HepG2 (cell line): ENCODE results near the gene PIP5K1C. TPM values are rescaled to one million over a fixed set of nuclear protein-coding genes. Genes with fewer than 3 reads are reported as not detected.

Source experiments
- CBX2 ChIP-seq, 2 experiments: fragments of 200-600 bp in 1 of 2; sonication (generic); formaldehyde crosslinking in 1 of 2; IDR thresholded peaks; 2 replicates each; pipeline versions ENCODE4 v1.7.0 to v1.8.1; 2018 to 2022; ENCODE audit warnings: low read depth in 2 of 2, low read length in 1 of 2, mild to moderate bottlenecking in 1 of 2, missing genetic modification reagents in 1 of 2
- HCFC1 ChIP-seq: fragments of 150-350 bp; IDR thresholded peaks from 2 replicates; pipeline ENCODE4 v1.6.1; 2014; ENCODE audit warnings: low read depth, low read length
- MYC ChIP-seq: sonication (generic); formaldehyde crosslinking; IDR thresholded peaks from 2 replicates; pipeline ENCODE4 v1.9.0; 2021; ENCODE audit warnings: missing genetic modification reagents, borderline replicate concordance
- RAD21 ChIP-seq: fragments of 450-650 bp; formaldehyde crosslinking; IDR thresholded peaks from 2 replicates; pipeline ENCODE4 v1.5.0; 2020; ENCODE audit warnings: mild to moderate bottlenecking
- SRY ChIP-seq: sonication (generic); formaldehyde crosslinking; IDR thresholded peaks from 2 replicates; pipeline ENCODE4 v1.8.0; 2022; ENCODE audit warnings: mild to moderate bottlenecking, missing genetic modification reagents
- ZNF30 ChIP-seq: sonication (generic); formaldehyde crosslinking; IDR thresholded peaks from 2 replicates; pipeline ENCODE4 v1.5.0; 2020; ENCODE audit warnings: mild to moderate bottlenecking, missing genetic modification reagents
- ZNF841 ChIP-seq: sonication (generic); formaldehyde crosslinking; IDR thresholded peaks from 2 replicates; pipeline ENCODE4 v1.8.1; 2023; ENCODE audit warnings: missing genetic modification reagents, borderline replicate concordance
- polyA plus RNA-seq, 8 experiments: library from polyadenylated mRNA; depleted of rRNA in 3 of 8; stranded (reverse) in 7 of 8; unstranded in 1 of 8; fragments of >200 nt; fragmentation: Illumina TruSeq in 4 of 8; extraction: Trizol in 4 of 8; gene quantifications; 2 replicates each; pipeline versions ENCODE4 v1.2.1 to v1.2.3, GENCODE V29; 2011 to 2016; ENCODE audit warnings: low read depth in 4 of 8, missing spikeins in 1 of 8, mixed read lengths in 1 of 8; ENCODE audit not compliant: insufficient read depth in 1 of 8
- total RNA-seq, 5 experiments: library from RNA; depleted of rRNA; stranded (reverse); fragments of >200 nt; fragmentation: Illumina TruSeq; extraction: Trizol; gene quantifications; 2 replicates each; pipeline ENCODE4 v1.2.3, GENCODE V29; 2016; ENCODE audit warnings: low read depth in 1 of 5
- TF ChIP-seq, protein P1 (sequence below): sonication (generic); formaldehyde crosslinking; conservative IDR thresholded peaks from 2 replicates; pipeline ENCODE4 v1.4.0; 2020; ENCODE audit warnings: mild to moderate bottlenecking, missing genetic modification reagents, moderate library complexity
- TF ChIP-seq, protein P2 (sequence below): sonication (generic); formaldehyde crosslinking; IDR thresholded peaks from 2 replicates; pipeline ENCODE4 v1.5.0; 2020; ENCODE audit warnings: missing genetic modification reagents, mild to moderate bottlenecking, borderline replicate concordance
- TF ChIP-seq, protein P3 (sequence below): sonication (generic); formaldehyde crosslinking; IDR thresholded peaks from 2 replicates; pipeline ENCODE4; 2020; ENCODE audit warnings: missing genetic modification reagents, mild to moderate bottlenecking, borderline replicate concordance
- TF ChIP-seq, protein P4 (sequence below): sonication (generic); formaldehyde crosslinking; IDR thresholded peaks from 2 replicates; pipeline ENCODE4 v1.5.0; 2020; ENCODE audit warnings: mild to moderate bottlenecking, missing genetic modification reagents
- TF ChIP-seq, protein P5 (sequence below): IDR thresholded peaks from 2 replicates; pipeline ENCODE4 v1.6.1; 2016; ENCODE audit warnings: low read depth, control low read depth
- TF ChIP-seq, protein P6 (sequence below): sonication (generic); formaldehyde crosslinking; IDR thresholded peaks from 2 replicates; pipeline ENCODE4 v1.5.0; 2020; ENCODE audit warnings: missing genetic modification reagents

The PIP5K1C gene
- total and polyA plus RNA-seq, 2 of the 13 experiments (the other 11 are each of a cell fraction or from before 2014, with no cell fraction given), result 3.6 to 4.3 TPM

DNA sequence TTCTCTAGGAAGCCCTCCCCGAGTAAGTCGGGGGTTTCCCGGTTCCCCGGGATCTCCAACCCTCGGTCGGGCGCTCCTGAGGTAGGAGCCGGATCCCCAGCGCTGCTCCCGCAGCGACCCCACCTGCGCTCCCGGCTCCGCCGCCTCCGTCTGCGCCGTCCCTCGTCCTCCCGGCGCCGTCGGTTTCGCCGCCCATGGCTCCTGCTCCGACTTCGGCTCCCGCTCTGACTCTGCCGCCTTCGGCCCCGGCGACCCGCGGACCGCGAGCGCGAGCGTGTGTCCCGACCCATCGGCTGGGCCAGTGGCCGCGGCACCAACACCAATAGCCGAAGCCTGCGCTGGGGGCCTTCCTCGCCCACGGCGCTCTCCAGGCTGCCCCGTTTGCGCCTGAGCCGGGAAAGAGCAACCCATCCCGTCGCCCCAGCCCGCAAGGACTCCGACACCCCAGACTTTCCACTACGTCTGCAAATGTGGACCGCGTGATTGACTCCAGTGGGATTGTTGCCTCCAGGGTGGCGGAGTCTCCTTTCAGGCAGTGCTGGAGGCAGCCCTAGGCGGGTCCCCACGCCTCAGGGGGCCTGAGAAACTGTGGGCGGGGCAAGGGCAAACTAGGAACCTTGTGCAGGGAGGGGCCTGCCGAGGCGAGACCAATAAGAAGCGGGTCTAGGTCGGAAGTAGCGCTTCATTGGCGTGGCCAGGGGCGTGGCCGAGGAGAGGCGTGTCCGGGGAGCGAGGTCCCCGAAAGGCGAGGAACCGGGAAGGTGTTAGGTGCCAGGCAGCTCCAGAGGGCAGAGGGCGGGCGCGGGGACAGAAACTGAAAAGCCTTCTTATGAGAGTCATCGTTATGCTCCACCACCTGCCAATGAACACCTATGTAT, 73.6 kb downstream of the PIP5K1C start, which contains the start of gene CACTIN (continued):
- TF ChIP-seq, protein P1, sequence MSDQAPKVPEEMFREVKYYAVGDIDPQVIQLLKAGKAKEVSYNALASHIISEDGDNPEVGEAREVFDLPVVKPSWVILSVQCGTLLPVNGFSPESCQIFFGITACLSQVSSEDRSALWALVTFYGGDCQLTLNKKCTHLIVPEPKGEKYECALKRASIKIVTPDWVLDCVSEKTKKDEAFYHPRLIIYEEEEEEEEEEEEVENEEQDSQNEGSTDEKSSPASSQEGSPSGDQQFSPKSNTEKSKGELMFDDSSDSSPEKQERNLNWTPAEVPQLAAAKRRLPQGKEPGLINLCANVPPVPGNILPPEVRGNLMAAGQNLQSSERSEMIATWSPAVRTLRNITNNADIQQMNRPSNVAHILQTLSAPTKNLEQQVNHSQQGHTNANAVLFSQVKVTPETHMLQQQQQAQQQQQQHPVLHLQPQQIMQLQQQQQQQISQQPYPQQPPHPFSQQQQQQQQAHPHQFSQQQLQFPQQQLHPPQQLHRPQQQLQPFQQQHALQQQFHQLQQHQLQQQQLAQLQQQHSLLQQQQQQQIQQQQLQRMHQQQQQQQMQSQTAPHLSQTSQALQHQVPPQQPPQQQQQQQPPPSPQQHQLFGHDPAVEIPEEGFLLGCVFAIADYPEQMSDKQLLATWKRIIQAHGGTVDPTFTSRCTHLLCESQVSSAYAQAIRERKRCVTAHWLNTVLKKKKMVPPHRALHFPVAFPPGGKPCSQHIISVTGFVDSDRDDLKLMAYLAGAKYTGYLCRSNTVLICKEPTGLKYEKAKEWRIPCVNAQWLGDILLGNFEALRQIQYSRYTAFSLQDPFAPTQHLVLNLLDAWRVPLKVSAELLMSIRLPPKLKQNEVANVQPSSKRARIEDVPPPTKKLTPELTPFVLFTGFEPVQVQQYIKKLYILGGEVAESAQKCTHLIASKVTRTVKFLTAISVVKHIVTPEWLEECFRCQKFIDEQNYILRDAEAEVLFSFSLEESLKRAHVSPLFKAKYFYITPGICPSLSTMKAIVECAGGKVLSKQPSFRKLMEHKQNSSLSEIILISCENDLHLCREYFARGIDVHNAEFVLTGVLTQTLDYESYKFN (CRISPR knock-in tag), result peak; percentile 55
- TF ChIP-seq, protein P2, sequence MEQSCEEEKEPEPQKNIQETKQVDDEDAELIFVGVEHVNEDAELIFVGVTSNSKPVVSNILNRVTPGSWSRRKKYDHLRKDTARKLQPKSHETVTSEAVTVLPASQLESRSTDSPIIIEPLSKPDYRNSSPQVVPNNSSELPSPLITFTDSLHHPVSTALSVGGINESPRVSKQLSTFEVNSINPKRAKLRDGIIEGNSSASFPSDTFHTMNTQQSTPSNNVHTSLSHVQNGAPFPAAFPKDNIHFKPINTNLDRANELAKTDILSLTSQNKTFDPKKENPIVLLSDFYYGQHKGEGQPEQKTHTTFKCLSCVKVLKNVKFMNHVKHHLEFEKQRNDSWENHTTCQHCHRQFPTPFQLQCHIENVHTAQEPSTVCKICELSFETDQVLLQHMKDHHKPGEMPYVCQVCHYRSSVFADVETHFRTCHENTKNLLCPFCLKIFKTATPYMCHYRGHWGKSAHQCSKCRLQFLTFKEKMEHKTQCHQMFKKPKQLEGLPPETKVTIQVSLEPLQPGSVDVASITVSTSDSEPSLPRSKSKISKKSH (CRISPR knock-in tag), result peak; percentile 64; the same call in 1 of the 2 replicates
- TF ChIP-seq, protein P3, sequence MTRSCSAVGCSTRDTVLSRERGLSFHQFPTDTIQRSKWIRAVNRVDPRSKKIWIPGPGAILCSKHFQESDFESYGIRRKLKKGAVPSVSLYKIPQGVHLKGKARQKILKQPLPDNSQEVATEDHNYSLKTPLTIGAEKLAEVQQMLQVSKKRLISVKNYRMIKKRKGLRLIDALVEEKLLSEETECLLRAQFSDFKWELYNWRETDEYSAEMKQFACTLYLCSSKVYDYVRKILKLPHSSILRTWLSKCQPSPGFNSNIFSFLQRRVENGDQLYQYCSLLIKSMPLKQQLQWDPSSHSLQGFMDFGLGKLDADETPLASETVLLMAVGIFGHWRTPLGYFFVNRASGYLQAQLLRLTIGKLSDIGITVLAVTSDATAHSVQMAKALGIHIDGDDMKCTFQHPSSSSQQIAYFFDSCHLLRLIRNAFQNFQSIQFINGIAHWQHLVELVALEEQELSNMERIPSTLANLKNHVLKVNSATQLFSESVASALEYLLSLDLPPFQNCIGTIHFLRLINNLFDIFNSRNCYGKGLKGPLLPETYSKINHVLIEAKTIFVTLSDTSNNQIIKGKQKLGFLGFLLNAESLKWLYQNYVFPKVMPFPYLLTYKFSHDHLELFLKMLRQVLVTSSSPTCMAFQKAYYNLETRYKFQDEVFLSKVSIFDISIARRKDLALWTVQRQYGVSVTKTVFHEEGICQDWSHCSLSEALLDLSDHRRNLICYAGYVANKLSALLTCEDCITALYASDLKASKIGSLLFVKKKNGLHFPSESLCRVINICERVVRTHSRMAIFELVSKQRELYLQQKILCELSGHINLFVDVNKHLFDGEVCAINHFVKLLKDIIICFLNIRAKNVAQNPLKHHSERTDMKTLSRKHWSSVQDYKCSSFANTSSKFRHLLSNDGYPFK (CRISPR knock-in tag), result peak; percentile 93; the same call in 1 of the 2 replicates
- TF ChIP-seq, protein P4, sequence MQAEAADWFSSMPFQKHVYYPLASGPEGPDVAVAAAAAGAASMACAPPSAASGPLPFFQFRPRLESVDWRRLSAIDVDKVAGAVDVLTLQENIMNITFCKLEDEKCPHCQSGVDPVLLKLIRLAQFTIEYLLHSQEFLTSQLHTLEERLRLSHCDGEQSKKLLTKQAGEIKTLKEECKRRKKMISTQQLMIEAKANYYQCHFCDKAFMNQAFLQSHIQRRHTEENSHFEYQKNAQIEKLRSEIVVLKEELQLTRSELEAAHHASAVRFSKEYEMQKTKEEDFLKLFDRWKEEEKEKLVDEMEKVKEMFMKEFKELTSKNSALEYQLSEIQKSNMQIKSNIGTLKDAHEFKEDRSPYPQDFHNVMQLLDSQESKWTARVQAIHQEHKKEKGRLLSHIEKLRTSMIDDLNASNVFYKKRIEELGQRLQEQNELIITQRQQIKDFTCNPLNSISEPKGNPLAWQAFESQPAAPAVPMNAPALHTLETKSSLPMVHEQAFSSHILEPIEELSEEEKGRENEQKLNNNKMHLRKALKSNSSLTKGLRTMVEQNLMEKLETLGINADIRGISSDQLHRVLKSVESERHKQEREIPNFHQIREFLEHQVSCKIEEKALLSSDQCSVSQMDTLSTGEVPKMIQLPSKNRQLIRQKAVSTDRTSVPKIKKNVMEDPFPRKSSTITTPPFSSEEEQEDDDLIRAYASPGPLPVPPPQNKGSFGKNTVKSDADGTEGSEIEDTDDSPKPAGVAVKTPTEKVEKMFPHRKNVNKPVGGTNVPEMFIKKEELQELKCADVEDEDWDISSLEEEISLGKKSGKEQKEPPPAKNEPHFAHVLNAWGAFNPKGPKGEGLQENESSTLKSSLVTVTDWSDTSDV (CRISPR knock-in tag), result no peak
- TF ChIP-seq SRY (peak; percentile 85), HCFC1 (peak; percentile 78), ZNF841 (CRISPR knock-in tag) (no peak), RAD21 (no peak; the same call in 1 of the 2 replicates), MYC (peak; percentile 78), ZNF30 (CRISPR knock-in tag) (0 out of 2 replicates have a peak, but pooled peaks have one; percentile 27), CBX2 (IDR thresholded peaks at IDR 0.05; ENCODE audit: low read depth, low read length) (no peak), CBX2 (CRISPR knock-in tag; IDR thresholded peaks at IDR 0.05; ENCODE audit: low read depth) (no peak)
- TF ChIP-seq, protein P5, sequence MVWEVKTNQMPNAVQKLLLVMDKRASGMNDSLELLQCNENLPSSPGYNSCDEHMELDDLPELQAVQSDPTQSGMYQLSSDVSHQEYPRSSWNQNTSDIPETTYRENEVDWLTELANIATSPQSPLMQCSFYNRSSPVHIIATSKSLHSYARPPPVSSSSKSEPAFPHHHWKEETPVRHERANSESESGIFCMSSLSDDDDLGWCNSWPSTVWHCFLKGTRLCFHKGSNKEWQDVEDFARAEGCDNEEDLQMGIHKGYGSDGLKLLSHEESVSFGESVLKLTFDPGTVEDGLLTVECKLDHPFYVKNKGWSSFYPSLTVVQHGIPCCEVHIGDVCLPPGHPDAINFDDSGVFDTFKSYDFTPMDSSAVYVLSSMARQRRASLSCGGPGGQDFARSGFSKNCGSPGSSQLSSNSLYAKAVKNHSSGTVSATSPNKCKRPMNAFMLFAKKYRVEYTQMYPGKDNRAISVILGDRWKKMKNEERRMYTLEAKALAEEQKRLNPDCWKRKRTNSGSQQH (CRISPR knock-in tag), result peak; percentile 85
- TF ChIP-seq, protein P6, sequence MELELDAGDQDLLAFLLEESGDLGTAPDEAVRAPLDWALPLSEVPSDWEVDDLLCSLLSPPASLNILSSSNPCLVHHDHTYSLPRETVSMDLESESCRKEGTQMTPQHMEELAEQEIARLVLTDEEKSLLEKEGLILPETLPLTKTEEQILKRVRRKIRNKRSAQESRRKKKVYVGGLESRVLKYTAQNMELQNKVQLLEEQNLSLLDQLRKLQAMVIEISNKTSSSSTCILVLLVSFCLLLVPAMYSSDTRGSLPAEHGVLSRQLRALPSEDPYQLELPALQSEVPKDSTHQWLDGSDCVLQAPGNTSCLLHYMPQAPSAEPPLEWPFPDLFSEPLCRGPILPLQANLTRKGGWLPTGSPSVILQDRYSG (CRISPR knock-in tag), result no peak
